Superior temporal gyrus (tissue), 1 donor: Measurements from ENCODE around the gene POLD1.
A peak's percentile ranks its signal among the peaks of the same experiment; 100 is the strongest.
"Not testable (repeated sequence)": the region's sequence is repeated elsewhere in the genome, so short reads cannot be mapped to it uniquely, and the experiment has no call there.

ENCODE experiments used
- DNase-seq: peaks from one replicate; pipeline ENCODE4 v3.0.0-alpha.2; 2016; ENCODE audit errors: extremely low spot score

Gene POLD1

GRCh38 chr19:50365434-50366306 is 18.5 kb upstream of the POLD1 start, which contains the start of gene NAPSA:
Gene NAPSA (minus strand): TSS chr19:50365639. CDS start chr19:50365621, 18 bp downstream.
- DNase-seq, result no peak

GRCh38 chr19:50368649-50369570 is 15.2 kb upstream of the POLD1 start:
- peak; percentile 96 for DNase-seq

GRCh38 chr19:50371914-50372475 is 12.2 kb upstream of the POLD1 start:
- DNase-seq, result no peak

- DNase-seq, result peak; percentile 99
Measured at GRCh38 chr19:50376166-50377050, 7.7 kb upstream of the POLD1 start, which contains the start of gene NR1H2. Gene NR1H2 (plus strand): TSS chr19:50376457. CDS start chr19:50377606, 1,149 bp downstream.

GRCh38 chr19:50377051-50377461 is 7.1 kb upstream of the POLD1 start:
- no peak for DNase-seq

- DNase-seq, result no peak
Measured at GRCh38 chr19:50377517-50377916, 6.6 kb upstream of the POLD1 start.

GRCh38 chr19:50378169-50378862 is 5.8 kb upstream of the POLD1 start:
- DNase-seq, result no peak

GRCh38 chr19:50378863-50379236 is 5.3 kb upstream of the POLD1 start:
- DNase-seq, result no peak

- DNase-seq, result no peak
Measured at GRCh38 chr19:50379602-50380001, 4.5 kb upstream of the POLD1 start.

GRCh38 chr19:50380137-50380536 is 4.0 kb upstream of the POLD1 start:
- no peak for DNase-seq

- no peak for DNase-seq
Measured at GRCh38 chr19:50380751-50381151, 3.4 kb upstream of the POLD1 start.

GRCh38 chr19:50381881-50382729 is 2.0 kb upstream of the POLD1 start:
- no peak for DNase-seq

GRCh38 chr19:50383001-50383851 is 921 bp upstream of the POLD1 start:
- DNase-seq, result no peak

GRCh38 chr19:50384685-50385535 is 763 bp downstream of the POLD1 start:
- no peak for DNase-seq

GRCh38 chr19:50387176-50387867 is 3.2 kb downstream of the POLD1 start:
- DNase-seq, result no peak

- peak; percentile 49 for DNase-seq
Measured at GRCh38 chr19:50387868-50388245, 3.7 kb downstream of the POLD1 start.

- DNase-seq, result not testable (repeated sequence)
Measured at GRCh38 chr19:50390295-50390694, 6.1 kb downstream of the POLD1 start.
